IMR-90 (cell line): ENCODE measurements around the gene PITPNB. TPM values are rescaled to one million over a fixed set of nuclear protein-coding genes. Genes with fewer than 3 reads are reported as not detected.

Experiments
- ATAC-seq: fragments of 200-7000 bp; cut with Tn5 transposase; 2 replicates; pipeline ENCODE4 v1.9.1; 2020; ENCODE audit warnings: low read depth, mild to moderate bottlenecking, moderate library complexity
- BruUV-seq: library from RNA; stranded (reverse); fragments of 400-500 nt; replicated peaks from 2 replicates; lab custom pipeline; 2021; lab: Mats Ljungman, UMichigan
- CTCF ChIA-PET: fragments of 300-600 bp; formaldehyde crosslinking; extraction: SDS; loops from one replicate; lab custom pipeline; 2021; ENCODE audit warnings: antibody characterized with exemption; lab: Yijun Ruan, JAX
- POLR2A ChIA-PET: fragments of 300-600 bp; sonication (Branson Sonifier 250); formaldehyde crosslinking; loops from one replicate; lab custom pipeline; 2022; ENCODE audit warnings: antibody characterized with exemption; ENCODE audit not compliant: unreplicated experiment; lab: Charles Lee
- DNase-seq: peaks from one replicate; pipeline ENCODE4 v3.0.0; 2013
- H2AFZ ChIP-seq: replicated peaks from 2 replicates; pipeline ENCODE3; 2013; ENCODE audit warnings: low read length, mild to moderate bottlenecking; ENCODE audit not compliant: poor library complexity
- H2AK5ac ChIP-seq: 2 replicates; pipeline ENCODE4 v1.6.1; 2013; ENCODE audit warnings: low read depth, low read length, inconsistent platforms
- H2AK9ac ChIP-seq: replicated peaks from 2 replicates; pipeline ENCODE3; 2013; ENCODE audit warnings: mild to moderate bottlenecking, low read depth, low read length, moderate library complexity; ENCODE audit not compliant: poor library complexity
- H2BK120ac ChIP-seq: 2 replicates; pipeline ENCODE4 v1.6.1; 2013; ENCODE audit warnings: low read depth, low read length, inconsistent platforms
- H2BK15ac ChIP-seq: 3 replicates; pipeline ENCODE4 v1.6.1; 2013; ENCODE audit warnings: low read depth, low read length, inconsistent platforms
- H2BK20ac ChIP-seq: 2 replicates; pipeline ENCODE4 v1.6.1; 2013; ENCODE audit warnings: low read depth, mild to moderate bottlenecking, inconsistent platforms, low read length, moderate library complexity
- H2BK5ac ChIP-seq: 2 replicates; pipeline ENCODE4 v1.6.1; 2013; ENCODE audit warnings: mild to moderate bottlenecking, low read depth, low read length, inconsistent platforms; ENCODE audit not compliant: poor library complexity, severe bottlenecking
- H3K14ac ChIP-seq: replicated peaks from 2 replicates; pipeline ENCODE4 v1.6.1; 2013; ENCODE audit warnings: low read depth, low read length, inconsistent platforms
- H3K18ac ChIP-seq: 2 replicates; pipeline ENCODE4 v1.6.1; 2013; ENCODE audit warnings: low read depth, low read length, control low read depth
- H3K23ac ChIP-seq: 2 replicates; pipeline ENCODE4 v1.6.1; 2013; ENCODE audit warnings: low read depth, low read length, inconsistent platforms
- H3K27ac ChIP-seq: 2 replicates; pipeline ENCODE4 v1.5.1; 2013; ENCODE audit warnings: mild to moderate bottlenecking, control low read depth, low read length; ENCODE audit not compliant: insufficient read depth
- H3K27me3 ChIP-seq: 2 replicates; pipeline ENCODE4 v1.6.1; 2013; ENCODE audit warnings: low read length; ENCODE audit not compliant: control insufficient read depth, insufficient read depth
- H3K36me3 ChIP-seq: 2 replicates; pipeline ENCODE4 v1.6.1; 2013; ENCODE audit warnings: low read length, mixed read lengths; ENCODE audit not compliant: control insufficient read depth, insufficient read depth
- H3K4ac ChIP-seq: 2 replicates; pipeline ENCODE4 v1.6.1; 2013; ENCODE audit warnings: low read depth, low read length, inconsistent platforms
- H3K4me1 ChIP-seq: 2 replicates; pipeline ENCODE4 v1.6.1; 2013; ENCODE audit warnings: low read length, mixed read lengths; ENCODE audit not compliant: control insufficient read depth, insufficient read depth
- H3K4me2 ChIP-seq: 2 replicates; pipeline ENCODE4 v1.6.1; 2013; ENCODE audit warnings: low read depth, mild to moderate bottlenecking, control low read depth, low read length, moderate library complexity
- H3K4me3 ChIP-seq: 2 replicates; pipeline ENCODE4 v1.5.1; 2013; ENCODE audit warnings: low read depth, mild to moderate bottlenecking, control low read depth, low read length, moderate library complexity; ENCODE audit not compliant: insufficient read depth
- H3K56ac ChIP-seq: 2 replicates; pipeline ENCODE4 v1.6.1; 2013; ENCODE audit warnings: low read length, inconsistent platforms; ENCODE audit not compliant: insufficient read depth; ENCODE audit errors: extremely low read depth
- H3K79me1 ChIP-seq, 2 experiments: 2 replicates each; pipeline ENCODE4 v1.6.1; 2013; ENCODE audit warnings: low read length in 2 of 2, inconsistent platforms in 1 of 2, low read depth in 1 of 2
- H3K9ac ChIP-seq: 2 replicates; pipeline ENCODE4 v1.6.1; 2013; ENCODE audit warnings: low read depth, low read length, control low read depth
- H3K9me1 ChIP-seq: 2 replicates; pipeline ENCODE4 v1.6.1; 2013; ENCODE audit warnings: low read length, inconsistent platforms; ENCODE audit not compliant: insufficient read depth
- H3K9me3 ChIP-seq: 2 replicates; pipeline ENCODE4 v1.6.1; 2013; ENCODE audit warnings: low read length; ENCODE audit not compliant: control insufficient read depth, insufficient read depth
- H4K20me1 ChIP-seq: 2 replicates; pipeline ENCODE4 v1.6.1; 2013; ENCODE audit warnings: low read length, inconsistent platforms; ENCODE audit not compliant: insufficient read depth
- H4K5ac ChIP-seq: 2 replicates; pipeline ENCODE4 v1.6.1; 2013; ENCODE audit warnings: mild to moderate bottlenecking, low read depth, low read length, control low read depth
- H4K8ac ChIP-seq, 2 experiments: 2 replicates each; pipeline ENCODE4 v1.6.1; 2013; ENCODE audit warnings: low read depth in 2 of 2, low read length in 2 of 2, control low read depth in 1 of 2, inconsistent platforms in 1 of 2
- H4K91ac ChIP-seq: 2 replicates; pipeline ENCODE4 v1.6.1; 2013; ENCODE audit warnings: low read depth, low read length, inconsistent platforms; ENCODE audit not compliant: insufficient read depth
- BHLHE40 ChIP-seq: fragments of 150-350 bp; IDR thresholded peaks from 2 replicates; pipeline ENCODE4 v1.6.1; 2016; ENCODE audit warnings: mild to moderate bottlenecking, low read depth, low read length
- CEBPB ChIP-seq: IDR thresholded peaks from 2 replicates; pipeline ENCODE4 v1.6.1; 2012; ENCODE audit warnings: low read depth, low read length, improper control_type of control experiment
- CHD1 ChIP-seq: IDR thresholded peaks from 2 replicates; pipeline ENCODE4 v1.6.1; 2012; ENCODE audit warnings: low read depth, low read length, improper control_type of control experiment
- CTCF ChIP-seq: conservative IDR thresholded peaks from 2 replicates; pipeline ENCODE4 v1.5.1; 2012; ENCODE audit warnings: mild to moderate bottlenecking, low read depth, low read length, improper control_type of control experiment
- ELK1 ChIP-seq: fragments of 150-350 bp; IDR thresholded peaks from 2 replicates; pipeline ENCODE4 v1.6.1; 2016; ENCODE audit warnings: low read depth, mild to moderate bottlenecking, low read length, moderate library complexity, borderline replicate concordance
- FOS ChIP-seq: fragments of 150-350 bp; IDR thresholded peaks from 2 replicates; pipeline ENCODE4 v1.6.1; 2016; ENCODE audit warnings: low read depth, low read length
- MAFK ChIP-seq: IDR thresholded peaks from 2 replicates; pipeline ENCODE4 v1.6.1; 2012; ENCODE audit warnings: low read depth, low read length, improper control_type of control experiment
- MAZ ChIP-seq: IDR thresholded peaks from 2 replicates; pipeline ENCODE4 v1.6.1; 2012; ENCODE audit warnings: low read depth, mild to moderate bottlenecking, low read length, improper control_type of control experiment, moderate library complexity, borderline replicate concordance
- MXI1 ChIP-seq: IDR thresholded peaks from 2 replicates; pipeline ENCODE4 v1.6.1; 2012; ENCODE audit warnings: low read depth, mild to moderate bottlenecking, low read length, moderate library complexity, borderline replicate concordance
- NFE2L2 ChIP-seq: fragments of 150-350 bp; IDR thresholded peaks from 2 replicates; pipeline ENCODE4 v1.6.1; 2016; ENCODE audit warnings: low read depth, mild to moderate bottlenecking, low read length
- POLR2A ChIP-seq: IDR thresholded peaks from 2 replicates; pipeline ENCODE4 v1.6.1; 2012; ENCODE audit warnings: mild to moderate bottlenecking, low read depth, low read length
- RAD21 ChIP-seq: IDR thresholded peaks from 2 replicates; pipeline ENCODE4 v1.6.1; 2012; ENCODE audit warnings: low read length, improper control_type of control experiment
- RCOR1 ChIP-seq: IDR thresholded peaks from 2 replicates; pipeline ENCODE4 v1.6.1; 2012; ENCODE audit warnings: mild to moderate bottlenecking, low read length, improper control_type of control experiment; ENCODE audit not compliant: insufficient replicate concordance
- RFX5 ChIP-seq: IDR thresholded peaks from 2 replicates; pipeline ENCODE4 v1.8.0; 2012; ENCODE audit warnings: low read depth, mild to moderate bottlenecking, low read length, moderate library complexity
- SMC3 ChIP-seq: fragments of 150-350 bp; IDR thresholded peaks from 2 replicates; pipeline ENCODE4 v1.6.1; 2016; ENCODE audit warnings: low read depth, mild to moderate bottlenecking, antibody characterized with exemption, low read length, moderate library complexity
- USF2 ChIP-seq: fragments of 150-350 bp; IDR thresholded peaks from 2 replicates; pipeline ENCODE4 v1.6.1; 2017; ENCODE audit warnings: mild to moderate bottlenecking, antibody characterized with exemption, low read length, low read depth
- WGBS, 2 experiments: methylation state at CpG; one replicate each; pipeline versions ENCODE4 v1.1.5 to v1.1.7; 2013; ENCODE audit warnings: missing lambda C conversion rate in 2 of 2; ENCODE audit not compliant: insufficient read length in 1 of 2; ENCODE audit errors: extremely low coverage in 2 of 2; 5-methylcytosine and 5-hydroxymethylcytosine counted together
- dilution Hi-C: fragments of 300-500 bp; cut with HindIII; formaldehyde crosslinking; loops from one replicate; pipeline ENCODE4 v1.14.3; 2018; ENCODE audit warnings: low sequenced_read_pairs; ENCODE audit not compliant: unreplicated experiment
- in situ Hi-C: fragments of 300-500 bp; cut with MboI; formaldehyde crosslinking; loops from 3 replicates; pipeline ENCODE4 v1.14.3; 2019; ENCODE audit warnings: low sequenced_read_pairs, inconsistent platforms, mixed read lengths
- intact Hi-C: fragments of 100-400 bp; cut with micrococcal nuclease; formaldehyde crosslinking; loops from 2 replicates; pipeline ENCODE4 v1.10.0; 2022
- polyA plus RNA-seq, 3 experiments: library from polyadenylated mRNA; depleted of rRNA; stranded (reverse); fragments of >200 nt; gene quantifications; 2 replicates each; pipeline ENCODE4 v1.2.3, GENCODE V29; 2012; ENCODE audit warnings: low replicate concordance in 1 of 3
- total RNA-seq: library from RNA; depleted of rRNA; stranded (reverse); fragments of >200 nt; gene quantifications from 2 replicates; pipeline ENCODE4 v1.2.3, GENCODE V29; 2012

PITPNB gene
- total and polyA plus RNA-seq, 2 of the 4 experiments (the other 2 are of a cell fraction) = 19.7 to 54.5 TPM

- TF ChIP-seq USF2 (no peak), FOS (no peak), BHLHE40 (no peak), MAFK (no peak), CTCF (no peak), MXI1 (no peak), NFE2L2 (no peak), ELK1 (no peak), CHD1 (no peak), RFX5 (no peak), SMC3 (no peak), RAD21 (no peak), RCOR1 (no peak), POLR2A (no peak), CEBPB (no peak), MAZ (no peak)
- no peak overlapping the region for H3K18ac ChIP-seq
- no peak overlapping the region for H3K27ac ChIP-seq
- POLR2A ChIA-PET = no interaction called here
- H2BK5ac ChIP-seq = no peak overlapping the region
- peaks cover 2% of the 10 kb centered on the region; the same call in 1 of the 2 replicates for H3K27me3 ChIP-seq
- H2AFZ ChIP-seq = no peak overlapping the region
- no peak overlapping the region for H3K4me3 ChIP-seq
- no peak overlapping the region for H4K91ac ChIP-seq
- H3K36me3 ChIP-seq = no peaks in the 10 kb centered on the region
- H4K20me1 ChIP-seq = no peaks in the 10 kb centered on the region
- H3K4ac ChIP-seq = no peak overlapping the region
- no peak overlapping the region for H2AK5ac ChIP-seq
- no peak overlapping the region; the same call in 2 of the 3 replicates for H2BK15ac ChIP-seq
- H4K8ac ChIP-seq = no peak overlapping the region
- in situ Hi-C loops (loop anchor here (10.0 kb wide), 1 partner anchor 1057 kb away; no protein-coding TSS in a partner anchor), dilution Hi-C loops (no loop called here), intact Hi-C loops (no loop called here)
- CTCF ChIA-PET = interaction anchor here (0.6 kb wide), 1 partner anchor 31 kb away, joined by 4 read pairs; no protein-coding TSS in a partner anchor
- H3K4me1 ChIP-seq = peaks cover 13% of the 10 kb centered on the region
- H2BK20ac ChIP-seq = no peak overlapping the region
- H3K79me1 ChIP-seq = no peaks in the 10 kb centered on the region
- no peaks in the 10 kb centered on the region for H3K9me3 ChIP-seq
- H3K9me1 ChIP-seq = 0 out of 2 replicates have a peak, but pooled peaks cover 3% of the 10 kb centered on the region
- H2AK9ac ChIP-seq = no peak overlapping the region
- ATAC-seq (no peak), DNase-seq (no peak)
- no peak overlapping the region for H3K23ac ChIP-seq
- no peak overlapping the region for H3K4me2 ChIP-seq
- H2BK120ac ChIP-seq = no peak overlapping the region
- BruUV-seq = no TSS peak
- H3K14ac ChIP-seq = no peak overlapping the region
- 100% methylated on average over 2 of the region's 3 CpGs; no CpG with 5 or more reads in 1 of the 2 experiments for WGBS, 2 experiments
- no peak overlapping the region for H4K5ac ChIP-seq
- H3K56ac ChIP-seq = no peak overlapping the region
- no peak overlapping the region for H3K9ac ChIP-seq
These were observed 107.3 kb downstream of the PITPNB start for GRCh38 chr22:27811778-27812177.
